Bladder microvascular endothelial cell (primary cell): ENCODE results near the gene MLEC. TPM values are rescaled to one million over a fixed set of nuclear protein-coding genes. Genes with fewer than 3 reads are reported as not detected.

Experiments
- total RNA-seq: library from RNA; depleted of rRNA; stranded (reverse); fragments of >200 nt; gene quantifications from 2 replicates; pipeline ENCODE4 v1.2.3, GENCODE V29; 2014

The MLEC gene
- total RNA-seq = 54.3 and 62.5 TPM in 2 replicates

GRCh38 chr12:120686690-120687577 is at the start of gene MLEC:
Gene MLEC (plus strand): TSS chr12:120687149. CDS start chr12:120687297, 148 bp downstream.

GRCh38 chr12:120639771-120640721 is 46.9 kb upstream of the MLEC start, which contains the start of gene CABP1:
Gene CABP1 (plus strand): TSS chr12:120640626. CDS start chr12:120640686, 60 bp downstream.

GRCh38 chr12:120710031-120710804 is 23.3 kb downstream of the MLEC start, which contains the start of gene UNC119B:
Gene UNC119B (plus strand): TSS chr12:120710458. CDS start chr12:120710475, 17 bp downstream.

GRCh38 chr12:120725659-120726509 is 38.9 kb downstream of the MLEC start, which contains the start of gene ACADS:
Gene ACADS (plus strand): TSS chr12:120725826. CDS start chr12:120725886, 60 bp downstream.

Other genes starting within 250 kb of the MLEC start
- gene COX6A1, start 249.0 kb upstream of the MLEC start, total RNA-seq = 418 and 561 TPM in 2 replicates
- gene TRIAP1, start 240.8 kb upstream of the MLEC start, total RNA-seq = 26.1 and 31.0 TPM in 2 replicates
- gene GATC, start 240.7 kb upstream of the MLEC start, total RNA-seq = 14.4 and 25.2 TPM in 2 replicates
- gene SRSF9, start 217.4 kb upstream of the MLEC start, total RNA-seq = 173 and 175 TPM in 2 replicates
- 232 and 373 TPM in 2 replicates for gene DYNLL1, start 191.0 kb upstream of the MLEC start, total RNA-seq
- gene COQ5, start 158.0 kb upstream of the MLEC start, total RNA-seq = 23.3 and 28.9 TPM in 2 replicates
- gene RNF10, start 152.8 kb upstream of the MLEC start, total RNA-seq = 110 and 248 TPM in 2 replicates
- 23.3 and 31.0 TPM in 2 replicates for gene POP5, start 105.7 kb upstream of the MLEC start, total RNA-seq
- gene CABP1, start 46.5 kb upstream of the MLEC start, total RNA-seq = 0.16 TPM in 1 of 2 replicates, not detected in the other
- 18.6 and 24.7 TPM in 2 replicates for gene UNC119B, start 23.3 kb downstream of the MLEC start, total RNA-seq
- gene ACADS, start 38.7 kb downstream of the MLEC start, total RNA-seq = 14.9 and 22.4 TPM in 2 replicates
- gene SPPL3, start 217.2 kb downstream of the MLEC start, total RNA-seq = 3.2 and 11.7 TPM in 2 replicates